ENCODE results near the gene FNBP1.

- TF ChIP-seq EGR1 (IDR thresholded peaks at IDR 0.05; ENCODE audit: borderline replicate concordance in 1 of 2, low read depth in 2 of 2, low read length in 2 of 2) = no peak
- TF ChIP-seq EP300 (IDR thresholded peaks at IDR 0.05; ENCODE audit: borderline replicate concordance in 1 of 2, control insufficient read depth in 1 of 2, low read depth in 2 of 2, low read length in 2 of 2) = no peak
- TF ChIP-seq ETV6 (conservative IDR thresholded peaks at IDR 0.05 in 1 of 2, IDR thresholded peaks at IDR 0.05 in 1 of 2; ENCODE audit: borderline replicate concordance in 1 of 2, low read depth in 1 of 2) = no peak
- TF ChIP-seq EZH2 (IDR thresholded peaks at IDR 0.05; ENCODE audit: borderline replicate concordance, control insufficient read depth, low read depth, low read length) = no peak
- TF ChIP-seq POLR2AphosphoS5 (IDR thresholded peaks at IDR 0.05; ENCODE audit: low read length) = no peak
These were observed 182.1 kb downstream of the FNBP1 start for GRCh38 chr9:129860653-129861446.
